ENCODE data around the gene UBA1.

UBA1 gene

DNA sequence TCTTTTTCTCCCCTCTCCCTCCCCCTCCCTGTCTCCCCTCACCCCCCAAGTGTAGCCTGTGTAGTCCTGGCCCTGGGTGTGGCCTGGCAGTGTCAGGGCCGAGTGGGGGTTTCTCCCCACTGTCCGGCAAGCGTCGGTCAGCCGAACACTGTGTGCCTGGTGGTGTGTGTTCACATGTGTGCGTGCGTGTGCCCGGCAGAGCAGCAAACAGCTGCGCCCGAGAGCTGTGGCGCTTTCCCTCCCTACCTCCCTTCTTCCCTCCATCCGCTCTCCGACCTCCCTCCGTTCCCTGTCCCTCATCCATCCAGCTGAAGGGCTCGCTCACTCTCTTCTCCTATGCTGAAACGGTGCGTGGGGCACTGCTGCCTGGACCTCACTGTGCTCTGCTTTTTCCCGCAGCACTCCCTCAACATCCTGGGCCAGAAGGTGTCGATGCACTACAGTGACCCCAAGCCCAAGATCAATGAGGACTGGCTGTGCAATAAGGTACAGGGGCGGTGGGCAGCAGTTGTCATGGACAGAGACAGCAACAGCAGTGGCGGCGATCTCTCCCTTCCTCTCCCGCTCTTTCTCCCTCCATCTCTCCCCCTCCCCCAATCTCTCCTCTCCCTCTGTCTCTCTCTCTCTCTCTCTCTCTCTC, 17.4 kb upstream of the UBA1 start:
- Mint-ChIP-seq H3K4me1 (no peaks in the 10 kb centered on the region), H3K27me3 (no peaks in the 10 kb centered on the region), H3K9me3 (no peaks in the 10 kb centered on the region), H3K36me3 (ENCODE audit: low read depth) (peaks cover 10% of the 10 kb centered on the region), H3K27ac (no peak overlapping the region), H3K4me3 (no peak overlapping the region)
- no peak for ATAC-seq
- no peak for DNase-seq

DNA sequence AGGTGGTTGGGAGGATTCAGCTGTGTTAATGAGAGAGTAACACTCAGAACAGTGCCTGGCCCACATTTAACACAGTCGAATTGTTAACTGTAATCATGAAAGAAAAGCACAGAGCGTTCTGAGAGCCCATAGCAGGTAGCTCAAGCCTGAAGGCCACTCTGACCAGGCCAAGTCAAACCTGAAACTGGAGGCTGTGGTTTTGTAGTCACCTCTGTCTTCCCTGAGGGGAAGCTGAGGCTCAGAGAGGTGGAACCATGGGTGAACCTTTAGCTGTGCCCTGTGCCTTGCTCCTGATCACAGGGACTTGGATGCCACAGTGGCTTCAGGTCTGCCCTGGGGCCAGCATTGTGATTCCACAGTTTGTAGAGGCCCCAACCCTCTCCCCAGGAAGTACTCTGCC, 16.6 kb upstream of the UBA1 start:
- ATAC-seq (no peak), DNase-seq (no peak)
- Mint-ChIP-seq H3K4me1 (no peaks in the 10 kb centered on the region), H3K4me3 (no peak overlapping the region), H3K27me3 (no peaks in the 10 kb centered on the region), H3K36me3 (ENCODE audit: low read depth) (peaks cover 8% of the 10 kb centered on the region), H3K27ac (no peak overlapping the region), H3K9me3 (no peaks in the 10 kb centered on the region)

DNA sequence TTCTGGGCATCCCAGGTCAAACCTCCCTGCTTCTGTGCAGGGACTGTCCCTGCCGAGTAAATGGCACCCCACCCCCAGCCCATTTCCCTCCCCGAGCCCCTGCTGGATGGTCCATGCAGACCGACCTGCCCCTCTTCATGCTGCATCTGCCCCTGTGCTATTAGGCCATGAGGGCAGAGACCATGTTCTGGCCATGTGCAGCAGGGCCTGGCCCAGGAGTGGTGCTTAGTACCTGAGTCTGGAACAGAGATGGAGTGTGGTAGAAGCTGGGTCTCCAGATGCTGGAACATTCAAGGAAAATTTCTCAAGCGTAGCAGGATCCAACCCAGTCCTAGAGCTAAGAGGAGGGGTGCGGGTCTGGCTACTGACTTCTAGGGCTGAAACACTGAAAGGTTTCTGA, 15.3 kb upstream of the UBA1 start:
- Mint-ChIP-seq H3K36me3 (ENCODE audit: low read depth) (peaks cover 15% of the 10 kb centered on the region), H3K27me3 (no peaks in the 10 kb centered on the region), H3K9me3 (no peaks in the 10 kb centered on the region), H3K4me3 (no peak overlapping the region), H3K4me1 (no peaks in the 10 kb centered on the region), H3K27ac (no peak overlapping the region)
- DNase-seq (no peak), ATAC-seq (no peak)

DNA sequence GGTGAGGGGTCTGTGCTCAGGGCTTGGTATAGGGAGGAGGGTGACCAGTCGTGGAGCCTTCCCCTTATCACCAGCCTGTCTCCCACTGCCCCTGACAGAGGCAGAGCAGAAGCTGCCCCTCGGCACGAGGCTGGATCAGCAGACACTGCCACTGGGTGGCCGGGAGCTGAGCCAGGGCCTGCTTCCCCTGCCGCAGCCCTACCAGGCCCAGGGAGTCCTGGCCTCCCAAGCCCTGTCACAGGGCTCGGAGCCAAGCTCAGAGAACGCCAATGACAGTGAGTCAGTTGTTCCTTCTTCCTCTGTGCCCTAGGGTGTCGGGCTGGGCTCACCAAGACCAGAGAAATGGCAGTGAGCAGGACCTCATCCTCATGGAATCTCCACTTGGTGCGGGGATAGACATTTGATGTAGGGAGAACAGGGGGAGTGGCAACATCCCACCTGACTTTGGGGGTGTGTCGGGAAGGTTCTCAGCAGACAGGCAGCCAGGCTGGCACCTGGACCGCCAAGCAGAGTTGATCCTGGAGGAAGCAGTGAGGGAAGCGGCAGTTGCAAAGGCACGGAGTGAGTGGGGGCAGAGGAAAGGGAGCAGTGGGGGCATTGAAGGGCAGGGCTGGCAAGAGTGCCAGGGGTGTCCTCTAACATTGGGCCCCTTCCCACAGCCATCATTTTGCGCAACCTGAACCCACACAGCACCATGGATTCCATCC, 14.3 kb upstream of the UBA1 start:
- no peak for DNase-seq
- ATAC-seq, result no peak
- Mint-ChIP-seq H3K27ac (no peak overlapping the region), H3K27me3 (no peaks in the 10 kb centered on the region), H3K36me3 (ENCODE audit: low read depth) (peaks cover 15% of the 10 kb centered on the region), H3K4me1 (no peaks in the 10 kb centered on the region), H3K9me3 (no peaks in the 10 kb centered on the region), H3K4me3 (no peak overlapping the region)

DNA sequence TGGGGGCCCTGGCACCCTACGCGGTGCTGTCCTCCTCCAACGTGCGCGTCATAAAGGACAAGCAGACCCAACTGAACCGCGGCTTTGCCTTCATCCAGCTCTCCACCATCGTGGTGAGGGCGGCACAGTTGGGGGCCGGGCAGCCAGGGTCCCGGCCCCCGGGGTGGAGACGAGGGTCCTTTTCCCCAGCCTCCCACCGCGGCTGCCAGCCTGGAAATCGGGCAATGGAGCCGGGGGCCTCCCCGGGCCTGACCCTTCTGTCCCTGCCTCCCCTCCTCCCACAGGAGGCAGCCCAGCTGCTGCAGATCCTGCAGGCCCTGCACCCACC, 13.7 kb upstream of the UBA1 start:
- Mint-ChIP-seq H3K9me3 (no peaks in the 10 kb centered on the region), H3K4me3 (no peak overlapping the region), H3K27me3 (no peaks in the 10 kb centered on the region), H3K4me1 (no peaks in the 10 kb centered on the region), H3K36me3 (ENCODE audit: low read depth) (peaks cover 16% of the 10 kb centered on the region), H3K27ac (no peak overlapping the region)
- no peak for ATAC-seq
- no peak for DNase-seq

DNA sequence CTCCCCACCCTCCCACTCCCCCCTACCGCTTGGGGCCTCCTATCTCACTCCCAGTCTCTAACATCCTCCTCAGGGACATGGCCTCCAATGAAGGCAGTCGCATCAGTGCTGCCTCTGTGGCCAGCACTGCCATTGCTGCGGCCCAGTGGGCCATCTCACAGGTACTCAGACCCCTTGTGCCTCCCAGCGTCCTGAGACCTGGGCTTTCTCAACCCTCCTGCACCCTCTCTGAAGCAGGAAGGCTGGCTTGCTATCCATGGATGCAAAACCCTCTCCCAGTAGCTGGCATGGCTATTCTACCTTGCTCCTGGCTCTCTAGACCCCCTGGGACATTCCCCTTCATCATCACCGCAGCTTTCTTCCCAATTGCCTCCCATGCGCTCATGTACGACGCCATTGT, 13.3 kb upstream of the UBA1 start:
- Mint-ChIP-seq H3K27me3 (no peaks in the 10 kb centered on the region), H3K4me3 (no peak overlapping the region), H3K27ac (no peak overlapping the region), H3K4me1 (no peaks in the 10 kb centered on the region), H3K36me3 (ENCODE audit: low read depth) (peaks cover 16% of the 10 kb centered on the region), H3K9me3 (no peaks in the 10 kb centered on the region)
- DNase-seq (no peak), ATAC-seq (no peak)

DNA sequence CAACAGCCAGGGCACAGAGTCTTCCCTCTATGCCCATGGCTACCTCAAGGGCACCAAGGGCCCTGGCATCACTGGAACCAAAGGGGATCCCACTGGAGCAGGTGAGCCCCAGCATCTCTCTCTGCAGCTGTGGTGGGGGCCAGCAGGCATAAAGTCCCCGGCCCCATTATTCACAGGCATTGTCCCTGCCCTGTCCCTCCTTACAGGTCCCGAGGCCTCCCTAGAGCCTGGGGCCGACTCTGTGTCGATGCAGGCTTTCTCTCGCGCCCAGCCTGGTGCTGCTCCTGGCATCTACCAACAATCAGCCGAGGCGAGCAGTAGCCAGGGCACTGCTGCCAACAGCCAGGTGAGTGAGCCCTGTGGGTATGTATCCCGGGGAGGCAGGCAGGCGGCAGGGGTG, 12.3 kb upstream of the UBA1 start:
- Mint-ChIP-seq H3K9me3 (no peaks in the 10 kb centered on the region), H3K4me3 (no peak overlapping the region), H3K27me3 (no peaks in the 10 kb centered on the region), H3K36me3 (ENCODE audit: low read depth) (peaks cover 19% of the 10 kb centered on the region), H3K4me1 (no peaks in the 10 kb centered on the region), H3K27ac (no peak overlapping the region)
- no peak for DNase-seq
- no peak for ATAC-seq

DNA sequence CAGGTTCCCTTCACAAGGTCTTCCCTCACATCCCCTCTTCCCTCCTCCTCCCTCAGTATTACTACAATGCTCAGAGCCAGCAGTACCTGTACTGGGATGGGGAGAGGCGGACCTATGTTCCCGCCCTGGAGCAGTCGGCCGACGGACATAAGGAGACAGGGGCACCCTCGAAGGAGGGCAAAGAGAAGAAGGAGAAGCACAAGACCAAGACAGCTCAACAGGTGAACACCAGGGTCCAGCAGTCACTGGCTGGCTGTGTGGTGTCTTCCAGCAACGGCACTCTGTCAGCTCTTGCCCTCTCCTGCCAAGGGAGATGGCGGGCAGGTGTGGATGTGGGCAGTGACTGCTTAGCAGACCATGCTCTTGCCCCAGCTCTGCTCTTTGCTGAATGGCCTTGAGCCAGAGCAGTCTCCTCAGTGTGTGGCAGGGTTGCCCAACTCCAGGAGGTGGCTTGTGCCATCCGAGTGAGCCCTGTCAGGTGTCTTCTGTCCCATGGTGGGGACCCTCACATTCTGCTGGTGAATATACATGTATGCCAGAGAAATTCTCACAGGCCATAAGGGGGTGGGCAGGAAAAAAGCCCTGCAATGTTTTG, 11.4 kb upstream of the UBA1 start:
- H3K4me3 Mint-ChIP-seq, result no peak overlapping the region
- H3K36me3 Mint-ChIP-seq (ENCODE audit: low read depth), result peaks cover 21% of the 10 kb centered on the region
- H3K9me3 Mint-ChIP-seq, result no peaks in the 10 kb centered on the region

DNA sequence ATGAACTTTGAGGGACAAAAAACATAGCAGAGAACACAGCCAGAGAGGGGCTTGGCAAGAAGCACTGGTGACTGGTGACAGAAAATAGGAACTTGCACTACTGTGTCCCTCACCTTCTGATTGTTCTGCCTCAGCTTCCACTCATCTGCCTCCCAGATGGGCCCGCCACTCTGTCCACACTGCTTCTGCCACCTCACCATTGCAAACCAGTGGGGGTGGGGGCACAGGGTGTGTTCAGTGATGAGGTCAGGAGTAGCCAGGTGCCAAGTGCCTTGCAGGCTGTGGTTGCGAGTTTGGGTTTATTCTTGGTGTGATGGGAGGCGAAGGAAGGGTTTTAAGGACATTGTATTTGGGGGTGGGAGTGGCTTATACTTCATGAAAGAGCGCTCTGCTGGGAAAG, 9.1 kb upstream of the UBA1 start:
- no peaks in the 10 kb centered on the region for H3K27me3 Mint-ChIP-seq
- peaks cover 15% of the 10 kb centered on the region for H3K4me1 Mint-ChIP-seq

More for the DNA sequence above, 11.4 kb upstream of the UBA1 start:
- DNase-seq, result no peak
- Mint-ChIP-seq H3K27ac (no peak overlapping the region), H3K4me1 (no peaks in the 10 kb centered on the region), H3K27me3 (no peaks in the 10 kb centered on the region)
- ATAC-seq, result no peak

DNA sequence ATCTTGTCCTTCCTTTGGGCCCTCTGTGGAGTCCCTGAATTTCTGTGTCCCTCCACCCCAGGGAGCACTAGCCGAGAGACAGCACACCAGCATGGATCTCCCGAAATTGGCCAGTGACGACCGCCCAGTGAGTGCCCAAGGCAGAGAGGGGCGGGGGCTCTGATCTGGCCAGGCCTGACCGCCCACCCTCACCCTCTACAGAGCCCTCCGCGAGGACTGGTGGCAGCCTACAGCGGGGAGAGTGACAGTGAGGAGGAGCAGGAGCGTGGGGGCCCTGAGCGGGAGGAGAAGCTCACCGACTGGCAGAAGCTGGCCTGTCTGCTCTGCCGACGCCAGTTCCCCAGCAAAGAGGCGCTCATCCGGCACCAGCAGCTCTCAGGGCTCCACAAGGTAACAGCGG, 8.4 kb upstream of the UBA1 start:
- ATAC-seq, result no peak
- H3K36me3 Mint-ChIP-seq (ENCODE audit: low read depth), result peaks cover 15% of the 10 kb centered on the region
- H3K27ac Mint-ChIP-seq, result no peak overlapping the region
- H3K4me1 Mint-ChIP-seq, result peaks cover 16% of the 10 kb centered on the region
- no peak for DNase-seq
- H3K9me3 Mint-ChIP-seq, result no peaks in the 10 kb centered on the region
- H3K4me3 Mint-ChIP-seq, result no peak overlapping the region
- H3K27me3 Mint-ChIP-seq, result no peaks in the 10 kb centered on the region

More for the DNA sequence above, 9.1 kb upstream of the UBA1 start:
- Mint-ChIP-seq H3K9me3 (no peaks in the 10 kb centered on the region), H3K36me3 (ENCODE audit: low read depth) (peaks cover 17% of the 10 kb centered on the region), H3K4me3 (no peak overlapping the region), H3K27ac (no peak overlapping the region)
- ATAC-seq (no peak), DNase-seq (no peak)

DNA sequence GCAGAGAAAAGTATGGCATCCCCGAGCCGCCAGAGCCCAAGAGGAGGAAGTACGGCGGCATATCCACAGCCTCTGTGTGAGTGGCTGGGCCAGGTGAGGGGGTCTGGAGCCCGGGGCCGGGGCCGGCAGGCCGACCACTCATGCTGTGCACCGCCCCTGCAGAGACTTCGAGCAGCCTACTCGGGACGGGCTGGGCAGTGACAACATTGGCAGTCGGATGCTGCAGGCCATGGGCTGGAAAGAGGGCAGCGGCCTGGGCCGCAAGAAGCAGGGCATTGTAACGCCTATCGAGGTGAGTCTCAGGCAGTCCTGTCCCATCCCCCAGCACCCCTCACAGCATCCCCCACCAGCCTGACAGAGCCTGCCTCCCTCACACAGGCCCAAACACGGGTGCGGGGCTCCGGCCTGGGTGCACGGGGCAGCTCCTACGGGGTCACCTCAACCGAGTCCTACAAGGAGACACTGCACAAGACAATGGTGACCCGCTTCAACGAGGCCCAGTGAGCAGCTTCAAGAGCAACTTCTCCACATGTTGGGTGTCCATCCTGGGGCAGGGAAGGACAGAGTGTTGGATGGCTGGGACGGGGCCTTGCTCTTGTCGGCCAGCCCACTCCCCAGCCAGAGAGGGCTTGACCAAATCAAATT, 7.4 kb upstream of the UBA1 start:
- peaks cover 16% of the 10 kb centered on the region for H3K36me3 Mint-ChIP-seq (ENCODE audit: low read depth)
- H3K4me3 Mint-ChIP-seq, result no peak overlapping the region
- peaks cover 21% of the 10 kb centered on the region for H3K4me1 Mint-ChIP-seq
- no peak overlapping the region for H3K27ac Mint-ChIP-seq
- ATAC-seq (no peak), DNase-seq (no peak)
- H3K27me3 Mint-ChIP-seq, result no peaks in the 10 kb centered on the region
- no peaks in the 10 kb centered on the region for H3K9me3 Mint-ChIP-seq

DNA sequence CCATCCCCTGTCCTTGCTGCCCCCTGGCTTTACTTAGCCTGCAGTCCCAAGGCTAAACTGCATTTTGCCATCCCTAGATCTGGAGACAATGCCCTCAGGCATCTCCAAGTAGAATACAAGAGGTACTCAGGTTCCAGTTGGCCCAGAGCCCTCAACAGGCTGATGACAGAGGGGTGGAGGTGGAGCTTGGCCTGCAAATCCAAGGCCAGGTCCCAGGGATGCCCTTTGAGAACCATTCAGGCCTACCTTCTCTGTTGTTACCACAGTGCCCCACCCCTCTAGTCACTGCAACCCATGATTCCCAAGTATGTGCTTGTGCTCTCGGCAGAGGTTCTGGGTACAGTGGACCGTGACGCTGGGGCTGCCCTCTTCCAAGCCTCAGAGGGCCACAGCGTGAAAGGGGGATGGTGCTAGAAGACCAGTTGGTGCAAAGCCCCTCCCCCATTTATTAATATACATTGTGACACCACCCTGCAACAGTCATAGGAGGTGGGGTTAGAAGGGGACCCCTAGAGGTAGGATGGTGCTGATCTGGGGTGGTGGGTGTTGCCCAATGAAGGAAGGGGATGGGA, 6.4 kb upstream of the UBA1 start:
- Mint-ChIP-seq H3K27ac (no peak overlapping the region), H3K4me3 (no peak overlapping the region)
- ATAC-seq, result no peak

DNA sequence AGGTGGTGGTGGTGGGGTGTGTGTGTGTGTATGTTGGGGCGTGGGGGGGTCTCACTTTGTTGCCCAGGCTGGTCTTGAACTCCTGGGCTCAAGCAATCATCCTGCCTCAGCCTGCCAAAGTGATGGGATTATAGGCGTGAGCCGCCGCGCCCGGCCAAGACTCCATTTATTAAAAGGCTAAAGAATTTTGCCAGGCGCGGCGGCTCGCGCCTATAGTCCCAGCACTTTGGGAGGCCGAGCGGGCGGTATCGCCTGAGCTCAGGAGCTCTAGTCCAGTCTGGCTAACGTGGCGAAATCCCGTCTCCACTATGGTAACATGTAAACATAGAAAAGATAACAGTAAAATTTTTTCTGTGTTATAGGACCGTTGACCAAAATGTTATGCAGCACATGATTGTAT, 3.7 kb upstream of the UBA1 start:
- Mint-ChIP-seq H3K4me3 (no peak overlapping the region), H3K27ac (no peak overlapping the region), H3K4me1 (peaks cover 40% of the 10 kb centered on the region), H3K27me3 (no peaks in the 10 kb centered on the region), H3K9me3 (no peaks in the 10 kb centered on the region), H3K36me3 (ENCODE audit: low read depth) (peaks cover 21% of the 10 kb centered on the region)
- DNase-seq (no peak), ATAC-seq (no peak)

More for the DNA sequence above, 6.4 kb upstream of the UBA1 start:
- H3K4me1 Mint-ChIP-seq, result peaks cover 22% of the 10 kb centered on the region
- no peak for DNase-seq
- H3K27me3 Mint-ChIP-seq, result no peaks in the 10 kb centered on the region
- H3K9me3 Mint-ChIP-seq, result no peaks in the 10 kb centered on the region
- H3K36me3 Mint-ChIP-seq (ENCODE audit: low read depth), result peaks cover 16% of the 10 kb centered on the region

DNA sequence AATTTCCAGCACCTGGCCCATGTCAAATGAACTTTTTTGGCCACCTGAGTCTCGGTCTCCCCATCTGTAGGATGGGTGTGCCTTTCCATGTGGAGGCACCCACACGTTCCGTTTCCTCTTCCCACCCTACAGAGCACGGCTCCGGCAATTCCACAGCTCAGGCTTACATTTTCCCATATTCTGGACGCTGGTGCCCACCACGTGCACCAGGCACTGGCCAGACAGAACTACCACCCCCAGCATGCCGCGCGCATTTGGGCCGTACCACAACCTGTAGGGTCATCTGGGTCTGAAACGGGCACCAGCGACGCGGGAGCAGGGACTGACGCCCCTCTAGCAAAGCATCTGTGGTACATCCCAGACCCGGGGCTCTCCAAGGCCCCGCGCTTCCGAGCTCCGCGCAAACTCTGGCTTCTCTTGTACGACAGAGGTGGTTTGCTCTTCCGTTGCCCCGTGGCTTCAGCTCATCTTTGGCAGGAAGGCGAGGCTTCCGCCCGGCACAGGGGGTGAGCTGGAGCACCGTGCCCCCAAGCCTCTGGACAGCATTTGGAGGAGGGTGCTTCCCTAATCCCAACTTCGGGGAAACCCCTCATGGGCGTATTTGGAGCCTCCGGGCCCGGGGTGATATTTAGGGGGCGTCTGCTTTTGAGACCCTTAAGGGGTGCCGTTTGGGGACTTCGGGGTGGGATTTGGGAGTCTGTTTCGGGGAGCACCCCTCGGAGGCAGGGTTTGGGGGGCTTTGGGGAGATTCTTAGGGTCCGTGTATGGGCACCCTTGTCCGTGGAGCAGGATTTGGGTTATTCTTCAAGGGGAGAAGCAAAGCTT, 3.0 kb upstream of the UBA1 start:
- Mint-ChIP-seq H3K4me1 (peaks cover 46% of the 10 kb centered on the region), H3K27me3 (no peaks in the 10 kb centered on the region), H3K36me3 (ENCODE audit: low read depth) (peaks cover 25% of the 10 kb centered on the region), H3K27ac (peak overlapping the region; percentile 90), H3K4me3 (peak overlapping the region; percentile 90), H3K9me3 (no peaks in the 10 kb centered on the region)
- DNase-seq (peak; percentile 78), ATAC-seq (peak; percentile 85)

Data from activated naive CD8-positive, alpha-beta T cell treated with anti-CD3 and anti-CD28 coated beads, Interleukin-2, amount 50 U/mL, for 24 hours (primary cell).